H1 (cell line): ENCODE measurements around the gene ASXL2. TPM values are rescaled to one million over a fixed set of nuclear protein-coding genes. Genes with fewer than 3 reads are reported as not detected.

Experiments
- CTCF ChIA-PET: fragments of 300-600 bp; sonication (Branson Sonifier 250); formaldehyde crosslinking; loops from one replicate; lab custom pipeline; 2021; ENCODE audit not compliant: partially characterized antibody; lab: Charles Lee
- POLR2A ChIA-PET: fragments of 300-600 bp; sonication (Branson Sonifier 250); formaldehyde crosslinking; loops from one replicate; lab custom pipeline; 2021; ENCODE audit warnings: inconsistent platforms; ENCODE audit not compliant: partially characterized antibody; lab: Charles Lee
- DNase-seq, 2 experiments: peaks; one replicate each; pipeline versions ENCODE4 v3.0.0 to v3.0.0-alpha.2; 2010 to 2022; ENCODE audit warnings: low spot score in 2 of 2, low read depth in 1 of 2, mixed read lengths in 1 of 2
- FAIRE-seq: peaks from 2 replicates; lab custom pipeline; 2011; peaks lifted over from hg19 to GRCh38; lab: Jason Lieb, UNC
- H2AFZ ChIP-seq: 2 replicates; pipeline ENCODE4 v1.8.1; 2012; ENCODE audit warnings: low read length, inconsistent platforms
- H2AK5ac ChIP-seq: 2 replicates; pipeline ENCODE4 v1.6.1; 2013; ENCODE audit warnings: low read depth, low read length
- H2BK120ac ChIP-seq: replicated peaks from 2 replicates; pipeline ENCODE3; 2013; ENCODE audit warnings: low read depth, low read length, inconsistent platforms
- H2BK12ac ChIP-seq: 2 replicates; pipeline ENCODE4 v1.6.1; 2013; ENCODE audit warnings: low read depth, low read length
- H2BK15ac ChIP-seq: 2 replicates; pipeline ENCODE4 v1.6.1; 2013; ENCODE audit warnings: low read length
- H2BK20ac ChIP-seq: 2 replicates; pipeline ENCODE4 v1.6.1; 2013; ENCODE audit warnings: low read length
- H2BK5ac ChIP-seq: 2 replicates; pipeline ENCODE4 v1.6.1; 2013; ENCODE audit warnings: low read depth, low read length
- H3K14ac ChIP-seq: 2 replicates; pipeline ENCODE4 v1.6.1; 2013; ENCODE audit warnings: inconsistent platforms; ENCODE audit not compliant: insufficient read length
- H3K18ac ChIP-seq: 2 replicates; pipeline ENCODE4 v1.6.1; 2013; ENCODE audit warnings: low read length; ENCODE audit errors: extremely low read depth
- H3K23ac ChIP-seq: 2 replicates; pipeline ENCODE4 v1.6.1; 2013; ENCODE audit warnings: inconsistent platforms; ENCODE audit not compliant: insufficient read length
- H3K23me2 ChIP-seq: 2 replicates; pipeline ENCODE4 v1.6.1; 2013; ENCODE audit warnings: low read depth, low read length
- H3K27ac ChIP-seq: 2 replicates; pipeline ENCODE4 v1.6.1; 2011; ENCODE audit warnings: low read depth, low read length, inconsistent platforms
- H3K27me3 ChIP-seq, 4 experiments: replicated peaks in 1 of 4; 1 replicate in 1 of 4; 2 replicates in 3 of 4; pipeline versions ENCODE4 v1.6.1 to v1.8.1; 2011 to 2013; ENCODE audit warnings: low read length in 3 of 4, mild to moderate bottlenecking in 3 of 4, inconsistent platforms in 2 of 4, mixed read lengths in 2 of 4, moderate library complexity in 1 of 4; ENCODE audit not compliant: control insufficient read depth in 3 of 4, insufficient read depth in 3 of 4; ENCODE audit errors: extremely low read depth in 1 of 4
- H3K36me3 ChIP-seq, 4 experiments: 2 replicates each; pipeline versions ENCODE4 v1.6.1 to v1.8.1; 2011 to 2013; ENCODE audit warnings: mild to moderate bottlenecking in 4 of 4, low read length in 3 of 4, moderate library complexity in 2 of 4, control low read depth in 1 of 4, inconsistent platforms in 1 of 4; ENCODE audit not compliant: insufficient read depth in 4 of 4, control insufficient read depth in 2 of 4
- H3K4ac ChIP-seq: replicated peaks from 2 replicates; pipeline ENCODE3; 2013; ENCODE audit warnings: low read length, low read depth, mixed read lengths, inconsistent platforms; ENCODE audit not compliant: insufficient read length
- H3K4me1 ChIP-seq, 4 experiments: replicated peaks in 1 of 4; 1 replicate in 1 of 4; 2 replicates in 3 of 4; pipeline versions ENCODE4 v1.6.1 to v1.8.1; 2011 to 2013; ENCODE audit warnings: low read length in 3 of 4, inconsistent platforms in 2 of 4, mixed read lengths in 1 of 4; ENCODE audit not compliant: insufficient read depth in 4 of 4, control insufficient read depth in 3 of 4
- H3K4me2 ChIP-seq, 2 experiments: 2 replicates each; pipeline versions ENCODE4 v1.6.1 to v1.8.1; 2011 to 2013; ENCODE audit warnings: low read depth in 2 of 2, low read length in 2 of 2, control low read depth in 1 of 2, inconsistent platforms in 1 of 2, mild to moderate bottlenecking in 1 of 2; ENCODE audit not compliant: insufficient read depth in 1 of 2
- H3K4me3 ChIP-seq, 4 experiments: fragments of 200-600, 300-600 bp in 1 of 4; sonication (generic), shearing (Covaris generic), sonication (Bioruptor Twin) in 1 of 4; 2 replicates each; pipeline versions ENCODE4 v1.5.1 to v1.8.1; 2011 to 2016; ENCODE audit warnings: low read length in 4 of 4, low read depth in 3 of 4, control low read depth in 2 of 4, inconsistent platforms in 2 of 4, mild to moderate bottlenecking in 2 of 4, mixed read lengths in 1 of 4, moderate library complexity in 1 of 4; ENCODE audit not compliant: insufficient read depth in 2 of 4; ENCODE audit errors: extremely low read depth in 1 of 4
- H3K56ac ChIP-seq: replicated peaks from 2 replicates; pipeline ENCODE3; 2013; ENCODE audit warnings: low read depth, mild to moderate bottlenecking, mixed read lengths, low read length, inconsistent platforms; ENCODE audit not compliant: insufficient read length
- H3K79me1 ChIP-seq: 2 replicates; pipeline ENCODE4 v1.6.1; 2013; ENCODE audit warnings: low read depth, low read length, control low read depth
- H3K79me2 ChIP-seq, 2 experiments: 2 replicates each; pipeline versions ENCODE4 v1.6.1 to v1.8.1; 2012 to 2013; ENCODE audit warnings: low read length in 2 of 2, mild to moderate bottlenecking in 2 of 2, inconsistent platforms in 1 of 2; ENCODE audit not compliant: insufficient read depth in 2 of 2, control insufficient read depth in 1 of 2
- H3K9ac ChIP-seq, 4 experiments: replicated peaks in 1 of 4; 1 replicate in 1 of 4; 2 replicates in 3 of 4; pipeline versions ENCODE4 v1.6.1 to v1.8.1; 2011 to 2013; ENCODE audit warnings: low read depth in 3 of 4, low read length in 3 of 4, control low read depth in 2 of 4, mild to moderate bottlenecking in 2 of 4, moderate library complexity in 2 of 4, inconsistent platforms in 1 of 4; ENCODE audit errors: extremely low read depth in 1 of 4
- H3K9me3 ChIP-seq, 2 experiments: 2 replicates each; pipeline versions ENCODE4 v1.6.1 to v1.8.1; 2012 to 2013; ENCODE audit warnings: mild to moderate bottlenecking in 2 of 2, moderate library complexity in 2 of 2, control low read depth in 1 of 2, inconsistent platforms in 1 of 2, low read depth in 1 of 2, low read length in 1 of 2, mixed read lengths in 1 of 2; ENCODE audit not compliant: insufficient read depth in 2 of 2
- H4K20me1 ChIP-seq, 2 experiments: replicated peaks in 1 of 2; 2 replicates each; pipeline versions ENCODE3 to v1.8.1; 2011 to 2013; ENCODE audit warnings: inconsistent platforms in 2 of 2, low read length in 2 of 2, mild to moderate bottlenecking in 1 of 2; ENCODE audit not compliant: insufficient read depth in 2 of 2, control insufficient read depth in 1 of 2
- H4K5ac ChIP-seq: 2 replicates; pipeline ENCODE4 v1.6.1; 2013; ENCODE audit warnings: low read length, low read depth, mixed read lengths, inconsistent platforms; ENCODE audit not compliant: insufficient read length
- H4K8ac ChIP-seq: 2 replicates; pipeline ENCODE4 v1.8.0; 2013; ENCODE audit warnings: mild to moderate bottlenecking, moderate library complexity, low read length, inconsistent platforms; ENCODE audit not compliant: insufficient read depth; ENCODE audit errors: extremely low read depth
- H4K91ac ChIP-seq: replicated peaks from 2 replicates; pipeline ENCODE3; 2013; ENCODE audit warnings: low read length, mixed read lengths, inconsistent platforms; ENCODE audit not compliant: insufficient read length
- CBX8 ChIP-seq: fragments of 300-800, 300-1000 bp; sonication (generic); IDR thresholded peaks from 2 replicates; pipeline ENCODE4 v1.7.1; 2016; ENCODE audit warnings: low read depth, low read length, borderline replicate concordance
- CEBPB ChIP-seq: IDR thresholded peaks from 2 replicates; pipeline ENCODE4 v1.6.1; 2012; ENCODE audit warnings: low read depth, low read length
- JUN ChIP-seq: IDR thresholded peaks from 2 replicates; pipeline ENCODE4 v1.6.1; 2011; ENCODE audit warnings: low read depth, mild to moderate bottlenecking, improper control_type of control experiment, low read length
- KDM1A ChIP-seq: fragments of 200-600, 300-600 bp; sonication (generic); IDR thresholded peaks from 2 replicates; pipeline ENCODE4 v1.7.1; 2016; ENCODE audit warnings: mild to moderate bottlenecking, low read length, borderline replicate concordance
- SIN3A ChIP-seq, 2 experiments: IDR thresholded peaks in 1 of 2; conservative IDR thresholded peaks in 1 of 2; 2 replicates each; pipeline ENCODE4 v1.6.1; 2011 to 2012; ENCODE audit warnings: low read length in 2 of 2, improper control_type of control experiment in 1 of 2, low read depth in 1 of 2, mild to moderate bottlenecking in 1 of 2
- SUZ12 ChIP-seq: fragments of 200-600 bp; sonication (generic); IDR thresholded peaks from 2 replicates; pipeline ENCODE4 v1.6.1; 2012; ENCODE audit warnings: mild to moderate bottlenecking, inconsistent platforms, low read length, moderate library complexity, mixed read lengths
- TAF7 ChIP-seq: optimal IDR thresholded peaks from 2 replicates; pipeline ENCODE3; 2011; ENCODE audit warnings: low read depth, mild to moderate bottlenecking, inconsistent platforms, low read length, moderate library complexity, borderline replicate concordance
- WGBS, 2 experiments: shearing (Covaris generic) in 1 of 2; methylation state at CpG; one replicate each; pipeline versions ENCODE4 v1.1.6 to v1.1.7; 2013 to 2015; ENCODE audit warnings: low lambda C conversion rate in 2 of 2, mixed read lengths in 2 of 2, inconsistent platforms in 1 of 2, low coverage in 1 of 2, missing lambda C conversion rate in 1 of 2; ENCODE audit not compliant: insufficient replicate concordance in 2 of 2, insufficient coverage in 1 of 2, insufficient read length in 1 of 2; ENCODE audit errors: extremely low coverage in 1 of 2, missing lambda C conversion rate in 1 of 2; 5-methylcytosine and 5-hydroxymethylcytosine counted together
- polyA plus RNA-seq, 7 experiments: library from polyadenylated mRNA; depleted of rRNA in 3 of 7; stranded (reverse) in 5 of 7; unstranded in 2 of 7; fragments of >200 nt in 5 of 7; fragments of 200-250 nt in 2 of 7; gene quantifications; 1 replicate in 5 of 7; 2 replicates in 1 of 7; 4 replicates in 1 of 7; pipeline versions ENCODE4 v1.2.1 to v1.2.3, GENCODE V29; 2011 to 2013; ENCODE audit warnings: missing spikeins in 2 of 7, mixed read lengths in 2 of 7
- total RNA-seq: library from RNA; stranded (reverse); fragmentation: NEBNext Ultra II Directional; extraction: Animal tissue kit (Norgen Biotek cat#: 25700); gene quantifications from 2 replicates; pipeline ENCODE4 v1.2.1, GENCODE V29; 2021

ASXL2 gene
- total and polyA plus RNA-seq, 2 of the 8 experiments (the other 6 are each of a cell fraction or from before 2014, with no cell fraction given) = 7.2 to 41.3 TPM

- 96% methylated on average over 5 of the region's 5 CpGs; no CpG with 5 or more reads in 1 of the 2 experiments for WGBS, 2 experiments
- H3K14ac ChIP-seq = no peak overlapping the region
- TF ChIP-seq SUZ12 = no peak
- no peak for TF ChIP-seq KDM1A
- TF ChIP-seq TAF7 = no peak
- no peak for TF ChIP-seq JUN
- TF ChIP-seq SIN3A (conservative IDR thresholded peaks at IDR 0.05 in 1 of 2, IDR thresholded peaks at IDR 0.05 in 1 of 2; ENCODE audit: low read depth in 1 of 2, low read length in 2 of 2) = no peak
- no peak for TF ChIP-seq CEBPB
- no peak for TF ChIP-seq CBX8
- TF ChIP-seq, all 59 proteins: peak for 0
- no peak overlapping the region for H3K9ac ChIP-seq
- H3K56ac ChIP-seq = no peak overlapping the region
- H2BK12ac ChIP-seq = no peak overlapping the region
- no peak overlapping the region for H2BK15ac ChIP-seq
- H3K27ac ChIP-seq = no peak overlapping the region
- no peak overlapping the region for H2BK20ac ChIP-seq
- FAIRE-seq = no peak
- H2AFZ ChIP-seq = no peak overlapping the region
- no peaks in the 10 kb centered on the region for H4K20me1 ChIP-seq
- 0 out of 2 replicates have a peak overlapping the region, but pooled peaks have one; percentile 65 for H4K8ac ChIP-seq
- peaks cover 0 to 22% of the 10 kb centered on the region in 2 experiments; a peak in 3 of 4 replicates for H3K79me2 ChIP-seq
- H2BK5ac ChIP-seq = no peak overlapping the region
- no peaks in the 10 kb centered on the region for H3K27me3 ChIP-seq
- H2BK120ac ChIP-seq = no peak overlapping the region
- H4K91ac ChIP-seq = no peak overlapping the region
- H2AK5ac ChIP-seq = no peak overlapping the region
- no peaks in the 10 kb centered on the region for H3K9me3 ChIP-seq
- peaks cover 0 to 6% (median 2%) of the 10 kb centered on the region in 4 experiments; a peak in 2 of 8 replicates for H3K36me3 ChIP-seq
- H3K18ac ChIP-seq = no peak overlapping the region
- DNase-seq = no peak
- 0 out of 7 replicates have a peak, but pooled peaks cover 0 to 2% (median 0%) of the 10 kb centered on the region in 4 experiments for H3K4me1 ChIP-seq
- no peak overlapping the region for H3K4me2 ChIP-seq
- H3K4me3 ChIP-seq = no peak overlapping the region
- CTCF ChIA-PET = interaction anchor here (0.5 to 1.5 kb wide), 3 partner anchors 9 to 1671 kb away, joined by 4 to 5 read pairs (median 4); no protein-coding TSS in a partner anchor
- no peak overlapping the region for H3K4ac ChIP-seq
- H3K23ac ChIP-seq = no peak overlapping the region
- H4K5ac ChIP-seq = no peak overlapping the region
- H3K23me2 ChIP-seq = no peaks in the 10 kb centered on the region
- POLR2A ChIA-PET = interaction anchor here (1.0 kb wide), 1 partner anchor 8 kb away, joined by 3 read pairs; no protein-coding TSS in a partner anchor
- H3K79me1 ChIP-seq = no peaks in the 10 kb centered on the region
Measured at GRCh38 chr2:25810428-25810827, 67.9 kb downstream of the ASXL2 start.
